Neutrophil (primary cell): ENCODE results near the gene CCT6B.

Experiments
- H3K27ac ChIP-seq: fragments of 200-600 bp; sonication (generic); 2 replicates; pipeline ENCODE4 v1.5.1; 2016; ENCODE audit warnings: mild to moderate bottlenecking, moderate library complexity
- H3K27me3 ChIP-seq: fragments of 200-600 bp; sonication (generic); 2 replicates; pipeline ENCODE4 v1.6.0; 2016; ENCODE audit warnings: mild to moderate bottlenecking
- H3K36me3 ChIP-seq: fragments of 200-600 bp; sonication (generic); 2 replicates; pipeline ENCODE4 v1.5.1; 2017
- H3K4me1 ChIP-seq, 2 experiments: fragments of 200-600 bp in 1 of 2; sonication (generic) in 1 of 2; 1 replicate in 1 of 2; 2 replicates in 1 of 2; pipeline versions ENCODE4 v1.5.1 to v1.6.1; 2013 to 2016; ENCODE audit warnings: low read depth in 1 of 2, low read length in 1 of 2, mild to moderate bottlenecking in 1 of 2, moderate library complexity in 1 of 2; ENCODE audit not compliant: control insufficient read depth in 1 of 2, insufficient read depth in 1 of 2
- H3K4me3 ChIP-seq, 2 experiments: fragments of 200-600 bp in 1 of 2; sonication (generic) in 1 of 2; 1 replicate in 1 of 2; 2 replicates in 1 of 2; pipeline ENCODE4 v1.5.1; 2013 to 2016; ENCODE audit warnings: low read depth in 1 of 2, low read length in 1 of 2, mild to moderate bottlenecking in 1 of 2, moderate library complexity in 1 of 2
- H3K9me3 ChIP-seq: fragments of 200-600 bp; sonication (generic); 2 replicates; pipeline ENCODE4 v1.5.1; 2016
- CTCF ChIP-seq: fragments of 200-600 bp; sonication (generic); IDR thresholded peaks from 2 replicates; pipeline ENCODE4 v1.5.1; 2016; ENCODE audit warnings: antibody characterized with exemption

The CCT6B gene

DNA sequence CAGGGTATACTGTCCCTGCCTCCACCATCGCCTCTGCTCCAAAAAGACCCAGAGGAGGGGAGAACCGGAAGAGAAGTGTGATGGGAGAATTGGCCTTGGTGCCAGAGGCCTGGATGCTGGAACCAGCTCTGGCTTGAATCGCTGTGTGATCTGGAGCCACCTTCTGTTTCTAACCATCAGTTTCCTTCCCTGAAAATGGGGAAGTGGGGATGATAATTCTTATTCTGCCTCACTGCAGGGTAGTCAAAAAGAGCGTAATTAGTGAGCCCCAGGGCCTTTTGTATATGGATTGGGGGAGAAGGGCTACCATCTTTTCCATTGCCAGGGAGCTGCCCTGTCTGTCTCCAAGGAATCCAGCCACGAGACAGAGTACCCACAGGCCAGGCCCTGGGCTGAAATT lies 52.2 kb downstream of the CCT6B start:
- no peaks in the 10 kb centered on the region for H3K9me3 ChIP-seq
- no peak overlapping the region for H3K27ac ChIP-seq
- no peaks in the 10 kb centered on the region for H3K27me3 ChIP-seq
- H3K36me3 ChIP-seq: no peaks in the 10 kb centered on the region
- TF ChIP-seq CTCF: no peak
- H3K4me1 ChIP-seq: peaks cover 0 to 6% of the 10 kb centered on the region in 2 experiments
- H3K4me3 ChIP-seq: no peak overlapping the region

DNA sequence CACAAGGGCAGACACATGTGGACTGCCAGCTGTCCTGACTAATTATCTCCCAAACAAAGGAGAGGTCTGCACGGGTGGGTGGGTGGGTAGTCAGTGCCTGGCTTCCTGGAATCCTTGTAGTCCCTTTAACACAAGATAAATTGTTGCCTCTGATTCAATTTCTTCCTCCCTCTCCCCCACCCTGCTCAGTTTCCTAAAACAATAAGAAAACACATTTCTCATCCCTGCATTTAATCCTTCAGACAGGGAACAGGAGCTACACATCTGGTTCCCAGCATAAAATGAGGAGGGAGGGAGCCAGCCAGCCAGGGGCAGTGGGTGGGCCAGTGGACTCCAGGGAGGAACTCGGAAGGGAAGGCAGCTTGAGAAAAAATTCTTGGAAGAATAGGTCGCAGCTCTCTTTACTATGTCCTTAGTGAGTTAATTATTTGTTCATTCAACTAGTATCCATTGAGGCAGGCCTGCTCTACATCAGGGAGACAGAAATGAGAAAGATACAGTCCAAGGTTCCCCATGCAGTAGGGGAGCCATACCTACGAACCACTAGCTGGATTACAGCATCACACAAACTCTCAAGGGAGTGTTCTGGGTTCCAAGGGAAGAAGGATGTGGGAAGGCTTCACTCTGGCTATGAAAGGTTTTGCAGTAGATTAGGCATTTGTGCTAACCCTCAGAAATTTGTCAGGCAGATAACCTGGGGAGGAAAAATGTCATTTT lies 58.3 kb downstream of the CCT6B start:
- no peak overlapping the region for H3K4me3 ChIP-seq
- no peak for TF ChIP-seq CTCF
- H3K27me3 ChIP-seq: peaks cover 41% of the 10 kb centered on the region
- no peaks in the 10 kb centered on the region for H3K9me3 ChIP-seq
- no peaks in the 10 kb centered on the region for H3K4me1 ChIP-seq
- no peaks in the 10 kb centered on the region for H3K36me3 ChIP-seq
- no peak overlapping the region for H3K27ac ChIP-seq

DNA sequence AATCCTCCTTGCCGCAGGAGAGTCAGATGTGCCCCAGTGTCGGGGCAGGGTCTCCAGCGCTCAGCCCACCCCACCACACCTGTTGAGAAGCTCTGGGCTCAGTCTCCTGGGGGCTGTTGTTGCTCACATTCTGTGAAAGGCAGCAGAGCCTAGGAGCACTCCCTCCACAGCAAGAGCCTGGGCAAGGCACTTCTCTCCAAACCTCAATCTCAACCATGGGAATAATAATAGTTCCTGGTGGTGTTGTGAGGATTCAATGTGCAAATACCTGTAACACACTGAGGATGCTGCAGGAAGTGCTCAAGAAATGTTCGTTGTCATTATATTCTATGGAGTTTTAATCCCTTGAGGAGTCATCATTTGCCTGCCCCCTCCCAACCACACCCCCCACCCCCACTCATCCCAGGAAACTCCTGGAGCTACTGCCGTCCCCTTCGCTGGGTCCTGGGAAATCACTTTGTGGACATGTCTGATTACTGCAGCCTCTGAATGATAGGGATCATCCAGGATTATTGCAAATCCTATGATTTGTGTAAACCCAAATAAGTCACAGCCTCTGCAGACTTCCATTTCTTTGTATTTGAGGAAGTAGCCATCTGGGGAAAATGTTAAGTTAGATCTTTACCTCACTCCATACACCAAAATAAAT lies 61.5 kb downstream of the CCT6B start:
- Histone ChIP-seq H3K36me3 (no peaks in the 10 kb centered on the region), H3K4me3 (no peak overlapping the region), H3K27ac (no peak overlapping the region), H3K4me1 (peaks cover 4% of the 10 kb centered on the region in 2 experiments), H3K27me3 (peaks cover 60% of the 10 kb centered on the region), H3K9me3 (no peaks in the 10 kb centered on the region)
- TF ChIP-seq CTCF: no peak

DNA sequence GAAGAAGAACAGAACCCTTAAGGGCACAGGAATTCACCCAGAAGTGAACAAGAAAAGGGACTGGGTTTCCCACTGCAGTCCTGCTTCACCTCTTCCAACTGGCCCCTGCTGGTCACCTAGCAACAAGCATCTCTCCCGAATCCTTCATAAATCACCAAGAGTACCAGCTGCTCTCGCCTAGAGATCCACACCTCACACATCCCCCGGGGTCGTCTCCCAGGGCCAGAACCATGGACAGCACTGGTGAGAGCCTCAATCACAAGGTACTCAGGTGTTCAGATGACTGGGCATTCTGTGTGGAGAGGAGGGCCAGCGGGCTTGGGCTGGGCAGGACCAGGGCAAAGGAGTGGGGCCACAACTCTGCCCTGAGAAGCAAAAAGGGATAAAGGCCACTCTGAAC lies 65.9 kb downstream of the CCT6B start:
- peaks cover 40% of the 10 kb centered on the region for H3K27me3 ChIP-seq

DNA sequence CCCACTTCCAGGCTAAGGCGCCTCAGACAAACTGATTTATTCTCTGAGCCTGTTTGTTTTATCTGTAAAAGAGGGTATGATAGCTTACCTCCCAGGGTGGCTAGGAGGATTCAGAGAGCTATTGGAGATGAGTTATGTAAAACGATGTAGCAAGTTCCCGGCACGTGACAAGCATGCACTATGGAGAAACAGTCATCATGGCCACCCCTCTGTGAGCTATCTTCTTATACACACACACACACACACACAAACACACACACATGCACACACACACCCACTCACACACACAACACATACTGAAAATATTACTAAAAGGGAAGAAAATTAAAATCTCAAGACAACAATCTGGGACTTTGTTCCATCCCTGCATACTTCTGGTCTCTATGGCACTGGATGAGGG lies 66.3 kb downstream of the CCT6B start:
- Histone ChIP-seq H3K4me3 (no peak overlapping the region), H3K27ac (no peak overlapping the region), H3K27me3 (peaks cover 38% of the 10 kb centered on the region), H3K36me3 (no peaks in the 10 kb centered on the region), H3K4me1 (peaks cover 18 to 28% of the 10 kb centered on the region in 2 experiments), H3K9me3 (no peaks in the 10 kb centered on the region)
- TF ChIP-seq CTCF: no peak

More for the DNA sequence above, 65.9 kb downstream of the CCT6B start:
- H3K9me3 ChIP-seq: no peaks in the 10 kb centered on the region
- no peak overlapping the region for H3K4me3 ChIP-seq
- no peak for TF ChIP-seq CTCF
- no peak overlapping the region for H3K27ac ChIP-seq
- peaks cover 18 to 28% of the 10 kb centered on the region in 2 experiments for H3K4me1 ChIP-seq
- no peaks in the 10 kb centered on the region for H3K36me3 ChIP-seq
